Stimulated activated CD4-positive, alpha-beta T cell treated with anti-CD3 and anti-CD28 coated beads, Interleukin-4, amount 100 ng/mL, for 1 hour (primary cell): ENCODE measurements around the gene RETSAT.
A peak's percentile ranks its signal among the peaks of the same experiment; 100 is the strongest.
"Not testable (repeated sequence)": the region's sequence is repeated elsewhere in the genome, so short reads cannot be mapped to it uniquely, and the experiment has no call there.

Source experiments
- DNase-seq: peaks from one replicate; pipeline ENCODE4 v3.0.0-alpha.2; 2020

Gene RETSAT

GRCh38 chr2:85354286-85355072 lies at the start of gene RETSAT, which contains the start of gene ELMOD3:
Gene RETSAT (minus strand): TSS chr2:85354528. CDS start chr2:85354507, 21 bp downstream.
Gene ELMOD3 (plus strand): TSS chr2:85354769. CDS start chr2:85357199, 2,430 bp downstream.
- peak; percentile 91 for DNase-seq

GRCh38 chr2:85401844-85402243 lies 47.5 kb upstream of the RETSAT start:
- no peak for DNase-seq

GRCh38 chr2:85401464-85401805 lies 47.1 kb upstream of the RETSAT start:
- no peak for DNase-seq

- no peak for DNase-seq
Measured at GRCh38 chr2:85400541-85401463, 46.5 kb upstream of the RETSAT start.

- DNase-seq = no peak
Measured at GRCh38 chr2:85400023-85400422, 45.7 kb upstream of the RETSAT start.

GRCh38 chr2:85399183-85399455 lies 44.8 kb upstream of the RETSAT start:
- DNase-seq = no peak

- DNase-seq = no peak
Measured at GRCh38 chr2:85398426-85399182, 44.3 kb upstream of the RETSAT start.

GRCh38 chr2:85397925-85398331 lies 43.6 kb upstream of the RETSAT start:
- no peak for DNase-seq

GRCh38 chr2:85396531-85397470 lies 42.5 kb upstream of the RETSAT start:
- DNase-seq = no peak

GRCh38 chr2:85395912-85396475 lies 41.7 kb upstream of the RETSAT start:
- no peak for DNase-seq

GRCh38 chr2:85394976-85395375 lies 40.6 kb upstream of the RETSAT start:
- DNase-seq = no peak

GRCh38 chr2:85394261-85394681 lies 39.9 kb upstream of the RETSAT start:
- no peak for DNase-seq

GRCh38 chr2:85393836-85394235 lies 39.5 kb upstream of the RETSAT start:
- DNase-seq = no peak

- peak; percentile 77 for DNase-seq
Measured at GRCh38 chr2:85390941-85391669, 36.8 kb upstream of the RETSAT start.

- DNase-seq = no peak
Measured at GRCh38 chr2:85388878-85389538, 34.7 kb upstream of the RETSAT start.

- no peak for DNase-seq
Measured at GRCh38 chr2:85387754-85388153, 33.4 kb upstream of the RETSAT start.

- no peak for DNase-seq
Measured at GRCh38 chr2:85385746-85386145, 31.4 kb upstream of the RETSAT start.

- DNase-seq = no peak
Measured at GRCh38 chr2:85383850-85384249, 29.5 kb upstream of the RETSAT start.

GRCh38 chr2:85383151-85383550 lies 28.8 kb upstream of the RETSAT start:
- DNase-seq = not testable (repeated sequence)

- no peak for DNase-seq
Measured at GRCh38 chr2:85380048-85380447, 25.7 kb upstream of the RETSAT start.

GRCh38 chr2:85378257-85378656 lies 23.9 kb upstream of the RETSAT start:
- no peak for DNase-seq
